Lung (tissue), 12 donors: ENCODE results near the gene ZDHHC8. TPM values are rescaled to one million over a fixed set of nuclear protein-coding genes. Genes with fewer than 3 reads are reported as not detected.

Experiments
- ATAC-seq: fragments of 200-7000 bp; cut with Tn5 transposase; one replicate; pipeline ENCODE4 v1.9.1; 2020; ENCODE audit warnings: moderate number of reproducible peaks; ENCODE audit not compliant: insufficient read depth, low FRiP score
- DNase-seq, 3 donors: peaks; one replicate each; pipeline ENCODE4 v3.0.0-alpha.2; 2013 to 2017
- H3K27ac ChIP-seq, 2 donors: one replicate each; pipeline ENCODE4 v1.5.1; 2013; ENCODE audit warnings: mild to moderate bottlenecking in 2 of 2, moderate library complexity in 2 of 2, control low read depth in 1 of 2, inconsistent platforms in 1 of 2, low read depth in 1 of 2, low read length in 1 of 2
- H3K27me3 ChIP-seq, 3 donors: one replicate each; pipeline ENCODE4 v1.5.1; 2013; ENCODE audit warnings: low read length in 2 of 3; ENCODE audit not compliant: control insufficient read depth in 3 of 3, insufficient read depth in 3 of 3
- H3K36me3 ChIP-seq, 4 donors: one replicate each; pipeline ENCODE4 v1.5.1; 2013; ENCODE audit warnings: low read length in 4 of 4, mild to moderate bottlenecking in 1 of 4, moderate library complexity in 1 of 4; ENCODE audit not compliant: control insufficient read depth in 4 of 4, insufficient read depth in 4 of 4
- H3K4me1 ChIP-seq, 5 donors: one replicate each; pipeline ENCODE4 v1.5.1; 2013; ENCODE audit warnings: low read length in 5 of 5, mild to moderate bottlenecking in 2 of 5, moderate library complexity in 1 of 5; ENCODE audit not compliant: control insufficient read depth in 5 of 5, insufficient read depth in 5 of 5
- H3K4me3 ChIP-seq: one replicate; pipeline ENCODE4 v1.5.1; 2013; ENCODE audit warnings: mild to moderate bottlenecking, control low read depth, moderate library complexity
- H3K9ac ChIP-seq, 2 donors: one replicate each; pipeline ENCODE4 v1.5.1; 2013; ENCODE audit warnings: low read length in 2 of 2, control low read depth in 1 of 2; ENCODE audit not compliant: insufficient read depth in 1 of 2
- H3K9me3 ChIP-seq, 4 donors: one replicate each; pipeline ENCODE4 v1.5.1; 2013; ENCODE audit warnings: low read length in 3 of 4, mild to moderate bottlenecking in 1 of 4, moderate library complexity in 1 of 4; ENCODE audit not compliant: control insufficient read depth in 4 of 4, insufficient read depth in 3 of 4
- CTCF ChIP-seq: IDR thresholded peaks from 2 replicates; pipeline ENCODE4 v1.5.1; 2012; ENCODE audit warnings: mild to moderate bottlenecking; ENCODE audit errors: control extremely low read depth, extremely low read depth
- WGBS, 2 donors: extraction: QIAGEN DNeasy Blood & Tissue Kit; methylation state at CpG; one replicate each; pipeline ENCODE4 v1.1.7; 2013; 5-methylcytosine and 5-hydroxymethylcytosine counted together
- polyA plus RNA-seq, 2 donors: library from polyadenylated mRNA; stranded (reverse); fragments of 200-250 nt; gene quantifications; one replicate each; pipeline ENCODE4 v1.2.1, GENCODE V29; 2013
- total RNA-seq, 2 donors: library from RNA; depleted of rRNA in 1 of 2; stranded (reverse); fragments of >200 nt in 1 of 2; gene quantifications; one replicate each; pipeline ENCODE4 v1.2.1, GENCODE V29; 2014 to 2021
- donor health status: control.
- donor health status: control.
- donor health status: Bipolar disorder and iron deficiency.
- donor health status: healthy.
- donor health status: DM: yes; HTN: yes; CAD: no.

The ZDHHC8 gene
- total and polyA plus RNA-seq, 4 donors: 28.4 to 75.1 (median 35.5) TPM

GRCh38 chr22:20135265-20135664, 3.7 kb downstream of the ZDHHC8 start:
- no peak for TF ChIP-seq CTCF
- Histone ChIP-seq H3K9ac (no peak overlapping the region), H3K4me3 (no peak overlapping the region), H3K9me3 (no peaks in the 10 kb centered on the region), H3K36me3 (peaks cover 0 to 13% (median 0%) of the 10 kb centered on the region in 4 donors), H3K27me3 (no peaks in the 10 kb centered on the region), H3K27ac (no peak overlapping the region), H3K4me1 (peaks cover 0 to 46% (median 21%) of the 10 kb centered on the region in 5 donors)
- ATAC-seq: no peak
- 63 to 82% methylated on average over 4 of the region's 4 CpGs for WGBS, 2 donors
- no peak for DNase-seq

- H3K9ac ChIP-seq: no peak overlapping the region
These were observed 4.4 kb downstream of the ZDHHC8 start for GRCh38 chr22:20135806-20136602.

GRCh38 chr22:20136603-20136873, 4.9 kb downstream of the ZDHHC8 start:
- no peaks in the 10 kb centered on the region for H3K27me3 ChIP-seq
- DNase-seq: no peak
- peaks cover 0 to 44% (median 17%) of the 10 kb centered on the region in 5 donors for H3K4me1 ChIP-seq
- TF ChIP-seq CTCF: no peak
- 95 to 97% methylated on average over 5 of the region's 5 CpGs for WGBS, 2 donors
- H3K36me3 ChIP-seq: peaks cover 0 to 24% (median 0%) of the 10 kb centered on the region in 4 donors
- no peak overlapping the region for H3K27ac ChIP-seq
- H3K9me3 ChIP-seq: no peaks in the 10 kb centered on the region
- no peak for ATAC-seq
- H3K4me3 ChIP-seq: no peak overlapping the region
- H3K9ac ChIP-seq: no peak overlapping the region

More at GRCh38 chr22:20135806-20136602, 4.4 kb downstream of the ZDHHC8 start:
- Histone ChIP-seq H3K27ac (no peak overlapping the region), H3K9me3 (no peaks in the 10 kb centered on the region), H3K36me3 (peaks cover 0 to 20% (median 0%) of the 10 kb centered on the region in 4 donors), H3K4me3 (no peak overlapping the region), H3K27me3 (no peaks in the 10 kb centered on the region), H3K4me1 (peaks cover 0 to 44% (median 17%) of the 10 kb centered on the region in 5 donors)
- no peak for ATAC-seq
- TF ChIP-seq CTCF: no peak
- WGBS, 2 donors: 87 to 91% methylated on average over 25 of the region's 25 CpGs
- DNase-seq: no peak
